HCT116 (cell line): ENCODE data around the gene CHD2. TPM values are rescaled to one million over a fixed set of nuclear protein-coding genes. Genes with fewer than 3 reads are reported as not detected.
"Not testable (repeated sequence)": the region's sequence is repeated elsewhere in the genome, so short reads cannot be mapped to it uniquely, and the experiment has no call there.

ENCODE experiments used
- ATAC-seq: fragments of 200-7000 bp; cut with Tn5 transposase; 2 replicates; pipeline ENCODE4 v1.9.1; 2020; ENCODE audit warnings: mild to moderate bottlenecking, moderate library complexity
- BruUV-seq: library from RNA; stranded (reverse); fragments of 400-500 nt; replicated peaks from 2 replicates; lab custom pipeline; 2021; lab: Mats Ljungman, UMichigan
- CTCF ChIA-PET: fragments of 300-600 bp; sonication (Branson Sonifier 250); formaldehyde crosslinking; loops from one replicate; lab custom pipeline; 2021; ENCODE audit warnings: antibody characterized with exemption; lab: Charles Lee
- POLR2A ChIA-PET: fragments of 300-600, 350-600 bp; sonication (Branson Sonifier 250); formaldehyde crosslinking; loops from one replicate; lab custom pipeline; 2021; ENCODE audit warnings: antibody characterized with exemption; lab: Charles Lee
- RAD21 ChIA-PET, 2 experiments: fragments of 300-600 bp; sonication (Branson Sonifier 250); formaldehyde crosslinking; loops; one replicate each; lab custom pipeline; 2023; ENCODE audit warnings: low total read pairs in 2 of 2; ENCODE audit not compliant: uncharacterized antibody in 2 of 2, unreplicated experiment in 2 of 2, low non-redundant PET in 1 of 2; lab: Charles Lee
- DNase-seq: peaks from one replicate; pipeline ENCODE4 v3.0.0-alpha.2; 2010; ENCODE audit warnings: low read depth, low spot score
- H2AFZ ChIP-seq: fragments of 200-600 bp; shearing (Covaris generic), sonication (generic); 2 replicates; pipeline ENCODE4 v1.6.1; 2017; ENCODE audit warnings: low read depth, mixed run types, mixed read lengths, antibody characterized with exemption, low read length; ENCODE audit not compliant: poor library complexity, severe bottlenecking
- H3K27ac ChIP-seq: 2 replicates; pipeline ENCODE4 v1.5.1; 2012; ENCODE audit warnings: low read depth, low read length
- H3K27me3 ChIP-seq: fragments of 200-600 bp; sonication (generic); 2 replicates; pipeline ENCODE4 v1.6.1; 2016; ENCODE audit warnings: mixed run types, low read length, mixed read lengths; ENCODE audit not compliant: insufficient read depth
- H3K36me3 ChIP-seq, 2 experiments: fragments of 200-500 bp in 1 of 2; fragments of 200-600 bp in 1 of 2; sonication (Bioruptor generic) in 1 of 2; sonication (generic) in 1 of 2; 2 replicates each; pipeline versions ENCODE4 v1.5.1 to v1.6.1; 2014 to 2016; ENCODE audit warnings: low read length in 2 of 2, inconsistent platforms in 1 of 2, mixed read lengths in 1 of 2, mixed run types in 1 of 2; ENCODE audit not compliant: insufficient read depth in 2 of 2, control insufficient read depth in 1 of 2
- H3K4me1 ChIP-seq, 2 experiments: fragments of 200-600 bp in 1 of 2; sonication (generic) in 1 of 2; 2 replicates each; pipeline versions ENCODE4 v1.5.1 to v1.6.1; 2012 to 2017; ENCODE audit warnings: low read length in 2 of 2, inconsistent platforms in 1 of 2, mild to moderate bottlenecking in 1 of 2, mixed read lengths in 1 of 2, mixed run types in 1 of 2, moderate library complexity in 1 of 2; ENCODE audit not compliant: insufficient read depth in 2 of 2, control insufficient read depth in 1 of 2
- H3K4me2 ChIP-seq: fragments of 200-600 bp; sonication (generic); 2 replicates; pipeline ENCODE4 v1.6.1; 2017; ENCODE audit warnings: mixed run types, low read length, mixed read lengths
- H3K4me3 ChIP-seq, 2 experiments: fragments of 200-600 bp in 1 of 2; sonication (generic) in 1 of 2; replicated peaks in 1 of 2; 2 replicates each; pipeline ENCODE4 v1.5.1; 2011 to 2016; ENCODE audit warnings: low read length in 2 of 2, control low read depth in 1 of 2, low read depth in 1 of 2, mild to moderate bottlenecking in 1 of 2, mixed read lengths in 1 of 2, mixed run types in 1 of 2
- H3K79me2 ChIP-seq: fragments of 200-600 bp; sonication (generic); 2 replicates; pipeline ENCODE4 v1.6.1; 2017; ENCODE audit warnings: mild to moderate bottlenecking, mixed run types, low read length, moderate library complexity, mixed read lengths; ENCODE audit not compliant: insufficient read depth
- H3K9ac ChIP-seq: fragments of 200-600 bp; sonication (generic); 2 replicates; pipeline ENCODE4 v1.6.1; 2016; ENCODE audit warnings: low read length, mixed read lengths
- H3K9me2 ChIP-seq: fragments of 200-600 bp; sonication (generic), shearing (Covaris generic); 2 replicates; pipeline ENCODE4 v1.6.1; 2017; ENCODE audit warnings: mixed run types, mild to moderate bottlenecking, moderate library complexity; ENCODE audit not compliant: insufficient read depth
- H3K9me3 ChIP-seq, 2 experiments: fragments of 200-500 bp in 1 of 2; fragments of 200-600 bp in 1 of 2; sonication (Bioruptor generic) in 1 of 2; sonication (generic) in 1 of 2; 2 replicates each; pipeline ENCODE4 v1.6.1; 2014 to 2017; ENCODE audit warnings: low read length in 2 of 2, mixed read lengths in 2 of 2, inconsistent platforms in 1 of 2, low read depth in 1 of 2, mild to moderate bottlenecking in 1 of 2, mixed run types in 1 of 2, moderate library complexity in 1 of 2; ENCODE audit not compliant: control insufficient read depth in 1 of 2, insufficient read depth in 1 of 2
- H4K20me1 ChIP-seq: fragments of 200-600 bp; sonication (generic), shearing (Covaris generic); 2 replicates; pipeline ENCODE4 v1.6.1; 2017; ENCODE audit warnings: mixed run types, mild to moderate bottlenecking, moderate library complexity; ENCODE audit not compliant: insufficient read depth
- EZH2 ChIP-seq: fragments of 200-600 bp; sonication (generic); IDR thresholded peaks from 2 replicates; pipeline ENCODE4 v1.6.1; 2017; ENCODE audit warnings: antibody characterized with exemption, mixed run types
- EZH2phosphoT487 ChIP-seq: fragments of 200-600 bp; IDR thresholded peaks from 2 replicates; pipeline ENCODE4 v1.6.1; 2018; ENCODE audit warnings: antibody characterized with exemption, borderline replicate concordance
- MAX ChIP-seq: IDR thresholded peaks from 2 replicates; pipeline ENCODE4 v1.6.1; 2012
- POLR2AphosphoS5 ChIP-seq: IDR thresholded peaks from 2 replicates; pipeline ENCODE4 v1.6.1; 2011; ENCODE audit warnings: mild to moderate bottlenecking, low read depth, low read length, moderate library complexity
- ZFX ChIP-seq: fragments of 450-650 bp; IDR thresholded peaks from 2 replicates; pipeline ENCODE4 v1.6.1; 2017
- ZNF274 ChIP-seq: fragments of 200-500 bp; sonication (Bioruptor generic); IDR thresholded peaks from 2 replicates; pipeline ENCODE4 v1.6.1; 2014; ENCODE audit warnings: mild to moderate bottlenecking, low read depth, low read length, inconsistent platforms
- intact Hi-C: fragments of 100-400 bp; cut with micrococcal nuclease; formaldehyde crosslinking; loops from 2 replicates; pipeline ENCODE4 v1.10.0; 2022
- total RNA-seq: library from RNA; stranded (reverse); gene quantifications from one replicate; pipeline ENCODE4 v1.2.1, GENCODE V29; 2021; ENCODE audit not compliant: unreplicated experiment

Gene CHD2
- total RNA-seq, 1 experiment from 2014 or later = 116 TPM

- H3K27ac ChIP-seq, H3K9me3 ChIP-seq, H3K79me2 ChIP-seq, H3K4me2 ChIP-seq, POLR2A ChIA-PET, H3K9me2 ChIP-seq, H4K20me1 ChIP-seq, H3K4me3 ChIP-seq, H3K9ac ChIP-seq, H3K27me3 ChIP-seq, H3K4me1 ChIP-seq, DNase-seq, H3K36me3 ChIP-seq, ATAC-seq, H2AFZ ChIP-seq: not testable (repeated sequence)
- intact Hi-C loops = loop anchor here (5.0 kb wide), 1 partner anchor 1290 kb away; no protein-coding TSS in a partner anchor
- ChIA-PET RAD21 (interaction anchor here (1.2 to 1.5 kb wide), 2 partner anchors 1087 kb away, joined by 3 to 4 read pairs; no protein-coding TSS in a partner anchor), CTCF (interaction anchor here (1.6 to 7.3 kb wide), 2 partner anchors 942 to 1087 kb away, joined by 3 to 125 read pairs; no protein-coding TSS in a partner anchor)
- TSS peak; percentile 45 for BruUV-seq
Observed at GRCh38 chr15:93032515-93033206, 132.5 kb downstream of the CHD2 start.

- BruUV-seq = no TSS peak
- POLR2A ChIA-PET = no interaction called here
- Histone ChIP-seq H3K79me2 (no peaks in the 10 kb centered on the region), H2AFZ (no peak overlapping the region), H3K4me3 (no peak overlapping the region), H3K4me1 (peaks cover 0 to 9% of the 10 kb centered on the region in 2 experiments; a peak in 1 of 4 replicates), H3K27me3 (no peaks in the 10 kb centered on the region), H3K9me2 (no peaks in the 10 kb centered on the region), H3K36me3 (no peaks in the 10 kb centered on the region), H4K20me1 (no peaks in the 10 kb centered on the region), H3K27ac (no peak overlapping the region), H3K4me2 (no peak overlapping the region), H3K9ac (no peak overlapping the region), H3K9me3 (no peaks in the 10 kb centered on the region)
- TF ChIP-seq EZH2 = no peak
- no peak for TF ChIP-seq EZH2phosphoT487
- TF ChIP-seq POLR2AphosphoS5 = no peak
- TF ChIP-seq ZFX = 0 out of 2 replicates have a peak, but pooled peaks have one; percentile 9
- TF ChIP-seq ZNF274 = no peak
- no peak for TF ChIP-seq MAX
- CTCF ChIA-PET = interaction anchor here (1.6 to 7.3 kb wide), 2 partner anchors 941 to 1086 kb away, joined by 3 to 125 read pairs; no protein-coding TSS in a partner anchor
- DNase-seq (no peak), ATAC-seq (no peak)
- RAD21 ChIA-PET = interaction anchor here in 1 of 2 experiments (1.5 kb wide), 1 partner anchor 1086 kb away, joined by 4 read pairs; no protein-coding TSS in a partner anchor
- intact Hi-C loops = loop anchor here (5.0 kb wide), 1 partner anchor 1289 kb away; no protein-coding TSS in a partner anchor
Observed at GRCh38 chr15:93033434-93034045, 133.4 kb downstream of the CHD2 start.
